Caco-2 (cell line): ENCODE results near the gene SPATC1L. TPM values are rescaled to one million over a fixed set of nuclear protein-coding genes. Genes with fewer than 3 reads are reported as not detected.

Experiments used
- BruUV-seq: library from RNA; stranded (reverse); fragments of 400-500 nt; replicated peaks from 2 replicates; lab custom pipeline; 2021; lab: Mats Ljungman, UMichigan
- CTCF ChIA-PET: fragments of 300-600 bp; sonication (Branson Sonifier 250); formaldehyde crosslinking; loops from one replicate; lab custom pipeline; 2022; ENCODE audit warnings: antibody characterized with exemption; lab: Charles Lee
- POLR2A ChIA-PET: fragments of 300-600 bp; sonication (Branson Sonifier 250); formaldehyde crosslinking; loops from one replicate; lab custom pipeline; 2022; ENCODE audit warnings: antibody characterized with exemption; lab: Charles Lee
- DNase-seq, 2 experiments: peaks; one replicate each; pipeline versions ENCODE4 v3.0.0 to v3.0.0-alpha.2; 2020 to 2022
- H3K27me3 ChIP-seq: replicated peaks from 2 replicates; pipeline ENCODE4 v1.6.0; 2011; ENCODE audit warnings: low read length; ENCODE audit not compliant: control insufficient read depth, insufficient read depth
- H3K36me3 ChIP-seq: 2 replicates; pipeline ENCODE4 v1.5.1; 2011; ENCODE audit warnings: low read length; ENCODE audit not compliant: control insufficient read depth, insufficient read depth
- H3K4me1 ChIP-seq: fragments of 250-450 bp; sonication (Bioruptor Pico); 2 replicates; pipeline ENCODE4 v1.5.1; 2020; ENCODE audit warnings: mild to moderate bottlenecking
- H3K4me3 ChIP-seq: 2 replicates; pipeline ENCODE4 v1.5.1; 2011; ENCODE audit warnings: low read depth, mild to moderate bottlenecking, control low read depth, low read length
- H3K9me3 ChIP-seq: fragments of 250-450 bp; sonication (Bioruptor Pico); 2 replicates; pipeline ENCODE4 v1.5.1; 2020; ENCODE audit warnings: mild to moderate bottlenecking, moderate library complexity
- H3K27ac Mint-ChIP-seq: one replicate; pipeline ENCODE4 v1.8.0; 2022; ENCODE audit warnings: mixed read lengths; ENCODE audit not compliant: unreplicated experiment
- H3K27me3 Mint-ChIP-seq: one replicate; pipeline ENCODE4 v1.8.0; 2022; ENCODE audit warnings: mixed read lengths; ENCODE audit not compliant: insufficient read depth, unreplicated experiment
- H3K36me3 Mint-ChIP-seq: one replicate; pipeline ENCODE4 v1.8.0; 2022; ENCODE audit warnings: mild to moderate bottlenecking, mixed read lengths; ENCODE audit not compliant: insufficient read depth, unreplicated experiment
- H3K4me1 Mint-ChIP-seq: one replicate; pipeline ENCODE4 v1.8.0; 2022; ENCODE audit warnings: low read depth, mixed read lengths; ENCODE audit not compliant: unreplicated experiment
- H3K4me3 Mint-ChIP-seq: one replicate; pipeline ENCODE4 v1.8.0; 2022; ENCODE audit warnings: mild to moderate bottlenecking, moderate library complexity, mixed read lengths; ENCODE audit not compliant: unreplicated experiment
- H3K9me3 Mint-ChIP-seq: one replicate; pipeline ENCODE4 v1.8.0; 2022; ENCODE audit warnings: mixed read lengths; ENCODE audit not compliant: unreplicated experiment
- CTCF ChIP-seq, 2 experiments: fragments of 200-600 bp in 1 of 2; IDR thresholded peaks; 1 replicate in 1 of 2; 2 replicates in 1 of 2; pipeline versions ENCODE4 v1.5.1 to v1.8.0; 2011 to 2022; ENCODE audit warnings: antibody characterized with exemption in 1 of 2, control low read depth in 1 of 2, inconsistent platforms in 1 of 2, low read depth in 1 of 2, low read length in 1 of 2, mild to moderate bottlenecking in 1 of 2, moderate library complexity in 1 of 2; ENCODE audit not compliant: insufficient read depth in 1 of 2, severe bottlenecking in 1 of 2, unreplicated experiment in 1 of 2
- intact Hi-C: fragments of 100-400 bp; cut with micrococcal nuclease; formaldehyde crosslinking; loops from one replicate; pipeline ENCODE4 v1.10.0; 2022; ENCODE audit not compliant: unreplicated experiment
- total RNA-seq: library from RNA; stranded (reverse); gene quantifications from 2 replicates; pipeline ENCODE4 v1.2.3, GENCODE V29; 2022

SPATC1L gene
- total RNA-seq, 1 experiment from 2014 or later: 3.1 TPM

GRCh38 chr21:46128933-46129571 is 55.2 kb downstream of the SPATC1L start:
- BruUV-seq: no TSS peak
- Mint-ChIP-seq H3K36me3 (no peaks in the 10 kb centered on the region), H3K27ac (no peak overlapping the region), H3K9me3 (no peaks in the 10 kb centered on the region), H3K4me3 (no peak overlapping the region), H3K4me1 (no peaks in the 10 kb centered on the region), H3K27me3 (no peaks in the 10 kb centered on the region)
- Histone ChIP-seq H3K4me1 (no peaks in the 10 kb centered on the region), H3K36me3 (no peaks in the 10 kb centered on the region), H3K9me3 (no peaks in the 10 kb centered on the region), H3K4me3 (no peak overlapping the region), H3K27me3 (no peaks in the 10 kb centered on the region)
- TF ChIP-seq CTCF (IDR thresholded peaks at IDR 0.05; ENCODE audit: insufficient read depth in 1 of 2, low read depth in 1 of 2, low read length in 1 of 2, severe bottlenecking in 1 of 2, unreplicated experiment in 1 of 2): no peak
- no peak for DNase-seq
- intact Hi-C loops: no loop called here
- ChIA-PET POLR2A (no interaction called here), CTCF (interaction anchor here (2.7 kb wide), 1 partner anchor 14 kb away, joined by 7 read pairs; no protein-coding TSS in a partner anchor)

GRCh38 chr21:46128106-46128932 is 55.9 kb downstream of the SPATC1L start:
- POLR2A ChIA-PET: no interaction called here
- no peaks in the 10 kb centered on the region for H3K4me1 ChIP-seq
- H3K9me3 ChIP-seq: no peaks in the 10 kb centered on the region
- no peak overlapping the region for H3K4me3 ChIP-seq
- no peaks in the 10 kb centered on the region for H3K27me3 ChIP-seq
- H3K36me3 Mint-ChIP-seq: no peaks in the 10 kb centered on the region
- no peak overlapping the region for H3K4me3 Mint-ChIP-seq
- H3K27ac Mint-ChIP-seq: no peak overlapping the region
- CTCF ChIA-PET: interaction anchor here (2.7 kb wide), 1 partner anchor 15 kb away, joined by 7 read pairs; no protein-coding TSS in a partner anchor
- DNase-seq: peak in 1 of 2 experiments; percentile 21
- no peaks in the 10 kb centered on the region for H3K4me1 Mint-ChIP-seq
- intact Hi-C loops: no loop called here
- TF ChIP-seq CTCF (IDR thresholded peaks at IDR 0.05; ENCODE audit: insufficient read depth in 1 of 2, low read depth in 1 of 2, low read length in 1 of 2, severe bottlenecking in 1 of 2, unreplicated experiment in 1 of 2): no peak
- no TSS peak for BruUV-seq
- no peaks in the 10 kb centered on the region for H3K9me3 Mint-ChIP-seq
- no peaks in the 10 kb centered on the region for H3K36me3 ChIP-seq
- H3K27me3 Mint-ChIP-seq: no peaks in the 10 kb centered on the region

- no peaks in the 10 kb centered on the region for H3K36me3 ChIP-seq
- H3K9me3 ChIP-seq: no peaks in the 10 kb centered on the region
- DNase-seq: peak in 1 of 2 experiments; percentile 29
- POLR2A ChIA-PET: no interaction called here
- H3K9me3 Mint-ChIP-seq: no peaks in the 10 kb centered on the region
- intact Hi-C loops: no loop called here
- no peak overlapping the region for H3K4me3 Mint-ChIP-seq
- no peak for TF ChIP-seq CTCF (IDR thresholded peaks at IDR 0.05; ENCODE audit: insufficient read depth in 1 of 2, low read depth in 1 of 2, low read length in 1 of 2, severe bottlenecking in 1 of 2, unreplicated experiment in 1 of 2)
- no peaks in the 10 kb centered on the region for H3K4me1 Mint-ChIP-seq
- H3K27me3 Mint-ChIP-seq: no peaks in the 10 kb centered on the region
- no peak overlapping the region for H3K27ac Mint-ChIP-seq
- H3K27me3 ChIP-seq: no peaks in the 10 kb centered on the region
- H3K4me3 ChIP-seq: no peak overlapping the region
- CTCF ChIA-PET: interaction anchor here (0.5 to 2.7 kb wide), 3 partner anchors 16 to 338 kb away, joined by 3 to 7 read pairs (median 3); no protein-coding TSS in a partner anchor
- BruUV-seq: no TSS peak
- H3K36me3 Mint-ChIP-seq: no peaks in the 10 kb centered on the region
- H3K4me1 ChIP-seq: no peaks in the 10 kb centered on the region
Measured at GRCh38 chr21:46127239-46128105, 56.8 kb downstream of the SPATC1L start.
